CD4-positive, alpha-beta T cell (primary cell): ENCODE results near the gene LPAR3. TPM values are rescaled to one million over a fixed set of nuclear protein-coding genes. Genes with fewer than 3 reads are reported as not detected.

Experiments used
- ATAC-seq: fragments of 200-7000 bp; cut with Tn5 transposase; one replicate; pipeline ENCODE4 v1.10.0; 2022; ENCODE audit warnings: mild to moderate bottlenecking; ENCODE audit not compliant: poor library complexity
- CTCF ChIA-PET: fragments of 350-600 bp; sonication (Branson Sonifier 250); formaldehyde crosslinking; loops from one replicate; lab custom pipeline; 2021; ENCODE audit warnings: antibody characterized with exemption, inconsistent platforms; lab: Charles Lee
- POLR2A ChIA-PET: fragments of 350-600 bp; sonication (Branson Sonifier 250); formaldehyde crosslinking; loops from one replicate; lab custom pipeline; 2021; ENCODE audit warnings: antibody characterized with exemption, inconsistent platforms; lab: Charles Lee
- DNase-seq, 14 experiments: peaks; one replicate each; pipeline ENCODE4 v3.0.0-alpha.2; 2013 to 2020; ENCODE audit warnings: mixed read lengths in 2 of 14
- H3K27ac ChIP-seq, 2 donors: one replicate each; pipeline versions ENCODE4 v1.5.1 to v1.7.0; 2013; ENCODE audit warnings: low read length in 2 of 2, low read depth in 1 of 2, mild to moderate bottlenecking in 1 of 2
- H3K27me3 ChIP-seq, 2 experiments: 1 replicate in 1 of 2; 2 replicates in 1 of 2; pipeline versions ENCODE4 v1.6.1 to v1.7.0; 2013; ENCODE audit warnings: low read length in 2 of 2, control low read depth in 1 of 2, mild to moderate bottlenecking in 1 of 2, moderate library complexity in 1 of 2; ENCODE audit not compliant: insufficient read depth in 2 of 2, control insufficient read depth in 1 of 2
- H3K36me3 ChIP-seq: one replicate; pipeline ENCODE4 v1.6.1; 2013; ENCODE audit warnings: low read length, control low read depth; ENCODE audit not compliant: insufficient read depth
- H3K4me1 ChIP-seq: one replicate; pipeline ENCODE4 v1.6.1; 2013; ENCODE audit warnings: low read length, control low read depth; ENCODE audit not compliant: insufficient read depth
- H3K4me3 ChIP-seq: one replicate; pipeline ENCODE4 v1.5.1; 2013; ENCODE audit warnings: mild to moderate bottlenecking, low read length, moderate library complexity
- H3K9me3 ChIP-seq, 2 experiments: 1 replicate in 1 of 2; 2 replicates in 1 of 2; pipeline versions ENCODE4 v1.6.1 to v1.7.0; 2013; ENCODE audit warnings: low read length in 2 of 2, mild to moderate bottlenecking in 2 of 2, control low read depth in 1 of 2, moderate library complexity in 1 of 2; ENCODE audit not compliant: control insufficient read depth in 1 of 2, insufficient read depth in 1 of 2
- H3K27ac Mint-ChIP-seq: one replicate; pipeline ENCODE4 v1.8.0; 2020; ENCODE audit warnings: mixed read lengths
- H3K27me3 Mint-ChIP-seq: one replicate; pipeline ENCODE4 v1.8.0; 2021; ENCODE audit warnings: mixed read lengths
- H3K36me3 Mint-ChIP-seq: one replicate; pipeline ENCODE4 v1.8.0; 2021; ENCODE audit warnings: low read depth, mixed read lengths
- H3K4me1 Mint-ChIP-seq: one replicate; pipeline ENCODE4 v1.8.0; 2021; ENCODE audit warnings: low read depth, mixed read lengths
- H3K4me3 Mint-ChIP-seq: one replicate; pipeline ENCODE4 v1.8.0; 2020; ENCODE audit warnings: mild to moderate bottlenecking, mixed read lengths
- H3K9me3 Mint-ChIP-seq: one replicate; pipeline ENCODE4 v1.8.0; 2020; ENCODE audit warnings: mixed read lengths
- intact Hi-C, 2 experiments: fragments of 100-400 bp; cut with DNase I in 1 of 2; cut with micrococcal nuclease in 1 of 2; formaldehyde crosslinking; loops; one replicate each; pipeline versions ENCODE4 v1.15.1 to v1.9.0; 2023 to 2025; cut with DNase I, micrococcal nuclease
- total RNA-seq, 174 experiments: library from RNA in 2 of 174; stranded (reverse) in 2 of 174; gene quantifications; one replicate each; pipeline ENCODE4 v1.2.3 and lab custom pipeline; 2021 to 2026
- TF ChIP-seq, protein P1 (sequence below): fragments of 200-600 bp; IDR thresholded peaks from one replicate; pipeline ENCODE4 v1.8.0; 2022; ENCODE audit warnings: antibody characterized with exemption, mild to moderate bottlenecking

Gene LPAR3
- total RNA-seq, 2 experiments from 2014 or later: 0.25 to 0.87 TPM

DNA sequence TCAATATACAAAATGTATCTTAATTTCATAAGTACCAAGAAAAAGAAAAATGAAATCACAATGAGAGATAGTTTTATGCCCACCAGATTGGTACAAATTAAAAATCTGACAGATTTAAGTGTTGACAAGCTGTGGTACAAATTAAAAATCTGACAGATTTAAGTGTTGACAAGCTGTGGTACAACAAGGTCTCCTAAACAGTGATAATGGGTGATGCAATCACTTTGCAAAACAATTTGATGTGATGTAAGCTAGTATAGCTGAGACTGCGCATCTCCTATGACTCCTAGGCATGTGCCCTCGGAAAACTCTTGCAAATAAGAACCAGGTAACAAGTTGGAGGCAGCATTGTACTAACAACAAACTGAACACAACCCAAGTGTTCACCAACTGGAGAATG is 100.6 kb downstream of the LPAR3 start:
- H3K36me3 Mint-ChIP-seq: no peaks in the 10 kb centered on the region
- H3K4me3 Mint-ChIP-seq: no peak overlapping the region
- no peak overlapping the region for H3K27ac Mint-ChIP-seq
- no peaks in the 10 kb centered on the region for H3K36me3 ChIP-seq
- intact Hi-C loops: no loop called here
- H3K4me1 ChIP-seq: no peaks in the 10 kb centered on the region
- H3K27ac ChIP-seq: no peak overlapping the region
- H3K4me3 ChIP-seq: no peak overlapping the region
- no peaks in the 10 kb centered on the region for H3K27me3 ChIP-seq
- no peaks in the 10 kb centered on the region for H3K27me3 Mint-ChIP-seq
- no peaks in the 10 kb centered on the region for H3K9me3 ChIP-seq
- no peak for ATAC-seq
- TF ChIP-seq, protein P1, sequence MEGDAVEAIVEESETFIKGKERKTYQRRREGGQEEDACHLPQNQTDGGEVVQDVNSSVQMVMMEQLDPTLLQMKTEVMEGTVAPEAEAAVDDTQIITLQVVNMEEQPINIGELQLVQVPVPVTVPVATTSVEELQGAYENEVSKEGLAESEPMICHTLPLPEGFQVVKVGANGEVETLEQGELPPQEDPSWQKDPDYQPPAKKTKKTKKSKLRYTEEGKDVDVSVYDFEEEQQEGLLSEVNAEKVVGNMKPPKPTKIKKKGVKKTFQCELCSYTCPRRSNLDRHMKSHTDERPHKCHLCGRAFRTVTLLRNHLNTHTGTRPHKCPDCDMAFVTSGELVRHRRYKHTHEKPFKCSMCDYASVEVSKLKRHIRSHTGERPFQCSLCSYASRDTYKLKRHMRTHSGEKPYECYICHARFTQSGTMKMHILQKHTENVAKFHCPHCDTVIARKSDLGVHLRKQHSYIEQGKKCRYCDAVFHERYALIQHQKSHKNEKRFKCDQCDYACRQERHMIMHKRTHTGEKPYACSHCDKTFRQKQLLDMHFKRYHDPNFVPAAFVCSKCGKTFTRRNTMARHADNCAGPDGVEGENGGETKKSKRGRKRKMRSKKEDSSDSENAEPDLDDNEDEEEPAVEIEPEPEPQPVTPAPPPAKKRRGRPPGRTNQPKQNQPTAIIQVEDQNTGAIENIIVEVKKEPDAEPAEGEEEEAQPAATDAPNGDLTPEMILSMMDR: no peak
- H3K4me1 Mint-ChIP-seq: no peaks in the 10 kb centered on the region
- peaks cover 2% of the 10 kb centered on the region for H3K9me3 Mint-ChIP-seq
- ChIA-PET POLR2A (no interaction called here), CTCF (interaction anchor here (1.2 to 2.1 kb wide), 2 partner anchors 10 to 21 kb away, joined by 4 to 5 read pairs; no protein-coding TSS in a partner anchor)
- no peak for DNase-seq

DNA sequence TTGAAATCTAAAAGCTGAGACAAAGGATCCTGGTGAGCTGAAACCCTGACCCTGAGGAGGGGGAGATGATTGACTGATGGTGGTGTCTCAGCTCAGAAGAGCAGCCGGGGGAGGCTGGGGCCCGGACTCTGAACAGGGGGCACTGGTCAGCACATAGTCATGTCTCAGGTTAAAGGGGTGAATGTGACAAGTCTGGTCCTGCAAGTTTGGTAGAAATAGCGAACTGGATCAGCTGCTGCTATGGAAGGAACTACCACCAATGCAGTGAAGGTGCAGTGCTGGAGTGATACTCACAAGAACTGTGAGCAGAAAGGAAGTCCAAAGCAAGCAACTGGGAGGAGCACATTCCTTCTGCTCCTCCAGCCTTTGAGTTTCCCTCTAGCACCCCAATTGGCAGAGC is 104.0 kb downstream of the LPAR3 start:
- Mint-ChIP-seq H3K36me3 (no peaks in the 10 kb centered on the region), H3K9me3 (peaks cover 2% of the 10 kb centered on the region), H3K27me3 (no peaks in the 10 kb centered on the region), H3K27ac (no peak overlapping the region), H3K4me3 (no peak overlapping the region), H3K4me1 (no peaks in the 10 kb centered on the region)
- no peak for DNase-seq
- ChIA-PET POLR2A (no interaction called here), CTCF (no interaction called here)
- Histone ChIP-seq H3K4me1 (no peaks in the 10 kb centered on the region), H3K27ac (no peak overlapping the region), H3K36me3 (no peaks in the 10 kb centered on the region), H3K9me3 (no peaks in the 10 kb centered on the region), H3K4me3 (no peak overlapping the region), H3K27me3 (no peaks in the 10 kb centered on the region)
- TF ChIP-seq, protein P1: no peak
- intact Hi-C loops: no loop called here
- ATAC-seq: no peak

DNA sequence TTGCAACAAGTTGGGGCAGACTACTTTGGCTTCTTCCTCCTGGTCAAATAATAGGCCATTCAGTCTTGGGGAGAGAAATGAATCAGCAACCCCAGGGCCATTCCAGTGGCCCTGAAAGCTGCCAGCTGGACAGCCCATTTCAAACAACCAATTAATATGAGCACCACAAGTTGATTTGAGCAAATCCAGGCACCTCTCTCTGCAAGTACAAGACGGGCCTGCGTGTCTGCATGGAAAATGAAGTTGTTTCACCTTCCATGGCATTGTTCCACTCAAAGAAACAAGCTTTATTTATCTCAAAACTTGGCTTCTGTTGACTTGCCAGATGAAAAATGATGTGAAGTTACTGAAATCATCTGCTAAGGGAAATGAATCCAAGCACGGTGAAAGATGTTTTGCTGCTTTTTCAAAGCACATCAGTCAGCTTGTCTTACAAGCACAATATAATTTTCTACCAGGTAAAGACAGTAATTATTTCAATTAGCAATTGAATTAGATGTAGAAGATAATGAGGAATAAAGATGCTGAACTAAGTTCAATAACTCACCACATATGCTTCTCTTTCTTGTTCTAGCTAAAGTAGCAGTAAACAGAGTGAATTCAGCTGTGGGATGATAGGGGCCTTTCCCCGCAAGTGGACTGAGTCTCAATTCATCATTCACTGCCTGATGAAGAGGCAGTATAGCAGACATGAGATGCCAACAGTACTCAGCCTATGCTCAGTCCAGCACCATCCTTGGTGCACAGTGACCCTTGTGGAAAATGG is 107.6 kb downstream of the LPAR3 start:
- no peaks in the 10 kb centered on the region for H3K36me3 ChIP-seq
- peaks cover 10% of the 10 kb centered on the region for H3K4me1 ChIP-seq
- no peaks in the 10 kb centered on the region for H3K9me3 Mint-ChIP-seq
- H3K36me3 Mint-ChIP-seq: no peaks in the 10 kb centered on the region
- no peak for ATAC-seq
- TF ChIP-seq, protein P1: no peak
- H3K4me3 Mint-ChIP-seq: no peak overlapping the region
- H3K9me3 ChIP-seq: no peaks in the 10 kb centered on the region
- H3K4me1 Mint-ChIP-seq: peaks cover 22% of the 10 kb centered on the region
- H3K27me3 Mint-ChIP-seq: no peaks in the 10 kb centered on the region
- no peak overlapping the region for H3K27ac Mint-ChIP-seq
- no peak overlapping the region for H3K27ac ChIP-seq
- ChIA-PET CTCF (no interaction called here), POLR2A (no interaction called here)
- DNase-seq: no peak
- no peak overlapping the region for H3K4me3 ChIP-seq
- intact Hi-C loops: no loop called here
- H3K27me3 ChIP-seq: no peaks in the 10 kb centered on the region
